H9 (cell line): ENCODE data around the gene CLMN. TPM values are rescaled to one million over a fixed set of nuclear protein-coding genes. Genes with fewer than 3 reads are reported as not detected.

Experiments
- DNase-seq: peaks from one replicate; pipeline ENCODE4 v3.0.0-alpha.2; 2017
- H2AFZ ChIP-seq: one replicate; pipeline ENCODE4 v1.6.1; 2013; ENCODE audit warnings: mild to moderate bottlenecking, low read length, control low read depth, moderate library complexity
- H2AK5ac ChIP-seq: 2 replicates; pipeline ENCODE4 v1.6.1; 2013; ENCODE audit warnings: low read length, control low read depth, mixed read lengths; ENCODE audit not compliant: insufficient read length
- H2BK120ac ChIP-seq: one replicate; pipeline ENCODE4 v1.6.1; 2013; ENCODE audit warnings: low read depth, mild to moderate bottlenecking, low read length, control low read depth, inconsistent platforms; ENCODE audit not compliant: poor library complexity, severe bottlenecking
- H2BK12ac ChIP-seq: 2 replicates; pipeline ENCODE4 v1.6.1; 2013; ENCODE audit warnings: low read length, control low read depth, mixed read lengths, low read depth; ENCODE audit not compliant: insufficient read length
- H2BK15ac ChIP-seq: 2 replicates; pipeline ENCODE4 v1.6.1; 2013; ENCODE audit warnings: low read depth, low read length, control low read depth
- H2BK20ac ChIP-seq: one replicate; pipeline ENCODE4 v1.6.1; 2013; ENCODE audit warnings: low read depth, mild to moderate bottlenecking, low read length, control low read depth, inconsistent platforms; ENCODE audit not compliant: poor library complexity, severe bottlenecking
- H2BK5ac ChIP-seq: 2 replicates; pipeline ENCODE4 v1.6.1; 2013; ENCODE audit warnings: low read length, control low read depth, mixed read lengths; ENCODE audit not compliant: insufficient read length
- H3K14ac ChIP-seq: 2 replicates; pipeline ENCODE4 v1.6.1; 2013; ENCODE audit warnings: low read length, control low read depth; ENCODE audit not compliant: insufficient read depth
- H3K18ac ChIP-seq: 2 replicates; pipeline ENCODE4 v1.6.1; 2013; ENCODE audit warnings: low read depth, mild to moderate bottlenecking, mixed read lengths, low read length, control low read depth; ENCODE audit not compliant: insufficient read length
- H3K23ac ChIP-seq: 2 replicates; pipeline ENCODE4 v1.6.1; 2013; ENCODE audit warnings: low read length, control low read depth, mixed read lengths, low read depth; ENCODE audit not compliant: insufficient read length
- H3K23me2 ChIP-seq: 2 replicates; pipeline ENCODE4 v1.6.1; 2013; ENCODE audit warnings: low read depth, mild to moderate bottlenecking, mixed read lengths, low read length, control low read depth; ENCODE audit not compliant: insufficient read length, poor library complexity, severe bottlenecking
- H3K27ac ChIP-seq: 2 replicates; pipeline ENCODE4 v1.5.1; 2013; ENCODE audit warnings: low read length, control low read depth, mixed read lengths, low read depth; ENCODE audit not compliant: insufficient read length
- H3K27me3 ChIP-seq: 2 replicates; pipeline ENCODE4 v1.6.1; 2013; ENCODE audit warnings: low read length, control low read depth, inconsistent platforms; ENCODE audit not compliant: insufficient read depth
- H3K4ac ChIP-seq: 2 replicates; pipeline ENCODE4 v1.6.1; 2013; ENCODE audit warnings: low read depth, mild to moderate bottlenecking, control low read depth, inconsistent platforms, low read length, moderate library complexity
- H3K4me1 ChIP-seq: 2 replicates; pipeline ENCODE4 v1.6.1; 2013; ENCODE audit warnings: low read length, control low read depth, inconsistent platforms; ENCODE audit not compliant: insufficient read depth
- H3K4me2 ChIP-seq: 2 replicates; pipeline ENCODE4 v1.6.1; 2013; ENCODE audit warnings: low read length, control low read depth, mixed read lengths; ENCODE audit not compliant: insufficient read length, insufficient read depth
- H3K56ac ChIP-seq: 2 replicates; pipeline ENCODE4 v1.6.1; 2013; ENCODE audit warnings: low read depth, mild to moderate bottlenecking, mixed read lengths, low read length, control low read depth; ENCODE audit not compliant: insufficient read length
- H3K79me1 ChIP-seq: 2 replicates; pipeline ENCODE4 v1.6.1; 2013; ENCODE audit warnings: low read depth, mild to moderate bottlenecking, moderate library complexity, low read length, control low read depth, inconsistent platforms; ENCODE audit not compliant: insufficient read depth, poor library complexity, severe bottlenecking
- H3K79me2 ChIP-seq: 2 replicates; pipeline ENCODE4 v1.6.1; 2013; ENCODE audit warnings: low read length, control low read depth, inconsistent platforms; ENCODE audit not compliant: insufficient read depth
- H3K9ac ChIP-seq: 2 replicates; pipeline ENCODE4 v1.6.1; 2013; ENCODE audit warnings: low read length, control low read depth, mixed read lengths; ENCODE audit not compliant: insufficient read length; ENCODE audit errors: extremely low read depth
- H3K9me3 ChIP-seq: one replicate; pipeline ENCODE4 v1.6.1; 2013; ENCODE audit warnings: low read depth, low read length, inconsistent platforms; ENCODE audit not compliant: control insufficient read depth
- H3T11ph ChIP-seq: one replicate; pipeline ENCODE4 v1.6.1; 2013; ENCODE audit warnings: mild to moderate bottlenecking, low read length, control low read depth, inconsistent platforms
- H4K20me1 ChIP-seq: one replicate; pipeline ENCODE4 v1.6.1; 2013; ENCODE audit not compliant: control insufficient read depth, insufficient read length, insufficient read depth
- H4K5ac ChIP-seq: 2 replicates; pipeline ENCODE4 v1.6.1; 2013; ENCODE audit warnings: low read depth, mild to moderate bottlenecking, mixed read lengths, low read length, control low read depth; ENCODE audit not compliant: insufficient read length
- H4K8ac ChIP-seq: replicated peaks from 2 replicates; pipeline ENCODE4 v1.6.1; 2013; ENCODE audit warnings: low read length, control low read depth, mixed read lengths, low read depth; ENCODE audit not compliant: insufficient read length
- H4K91ac ChIP-seq: 2 replicates; pipeline ENCODE4 v1.6.1; 2013; ENCODE audit warnings: low read depth, mild to moderate bottlenecking, moderate library complexity, mixed read lengths, low read length, control low read depth; ENCODE audit not compliant: insufficient read length
- H3K27ac Mint-ChIP-seq, 3 experiments: 2 replicates in 2 of 3; 3 replicates in 1 of 3; pipeline ENCODE4 v1.8.0; 2020 to 2021; ENCODE audit warnings: mixed read lengths in 3 of 3, mild to moderate bottlenecking in 1 of 3, moderate library complexity in 1 of 3
- H3K27me3 Mint-ChIP-seq: 2 replicates; pipeline ENCODE4 v1.8.0; 2021; ENCODE audit warnings: low read depth, mild to moderate bottlenecking, moderate library complexity, mixed read lengths
- H3K36me3 Mint-ChIP-seq, 3 experiments: 2 replicates in 2 of 3; 3 replicates in 1 of 3; pipeline ENCODE4 v1.8.0; 2020 to 2021; ENCODE audit warnings: low read depth in 3 of 3, mixed read lengths in 3 of 3; ENCODE audit not compliant: insufficient read depth in 1 of 3
- H3K4me1 Mint-ChIP-seq, 2 experiments: 2 replicates each; pipeline ENCODE4 v1.8.0; 2020; ENCODE audit warnings: mixed read lengths in 2 of 2
- H3K4me3 Mint-ChIP-seq, 2 experiments: 2 replicates in 1 of 2; 3 replicates in 1 of 2; pipeline ENCODE4 v1.8.0; 2020 to 2021; ENCODE audit warnings: mild to moderate bottlenecking in 2 of 2, mixed read lengths in 2 of 2, moderate library complexity in 1 of 2
- H3K9me3 Mint-ChIP-seq, 2 experiments: 2 replicates in 1 of 2; 3 replicates in 1 of 2; pipeline ENCODE4 v1.8.0; 2020; ENCODE audit warnings: mild to moderate bottlenecking in 2 of 2, mixed read lengths in 2 of 2, moderate library complexity in 1 of 2
- CTCF ChIP-seq: fragments of 200-600 bp; sonication (generic); conservative IDR thresholded peaks from 3 replicates; pipeline ENCODE4 v1.8.0; 2021; ENCODE audit warnings: antibody characterized with exemption, mild to moderate bottlenecking
- WGBS: extraction: QIAGEN DNeasy Blood & Tissue Kit; methylation state at CpG from one replicate; pipeline ENCODE4 v1.1.7; 2013; ENCODE audit warnings: missing lambda C conversion rate, low lambda C conversion rate, mixed read lengths; ENCODE audit not compliant: insufficient read length; ENCODE audit errors: extremely low coverage; 5-methylcytosine and 5-hydroxymethylcytosine counted together
- total RNA-seq: library from RNA; stranded (reverse); gene quantifications from 2 replicates; pipeline ENCODE4 v1.2.1, GENCODE V29; 2021

Gene CLMN
- total RNA-seq, 1 experiment from 2014 or later = 7.6 TPM

GRCh38 chr14:95308073-95308472 lies 11.6 kb downstream of the CLMN start:
- Histone ChIP-seq H3K79me2 (no peaks in the 10 kb centered on the region), H2AK5ac (no peak overlapping the region), H2BK15ac (no peak overlapping the region), H4K20me1 (peaks cover 2% of the 10 kb centered on the region), H3K27me3 (no peaks in the 10 kb centered on the region), H4K91ac (no peak overlapping the region), H3T11ph (no peak overlapping the region), H3K9ac (no peak overlapping the region), H2BK12ac (no peak overlapping the region), H3K14ac (no peak overlapping the region), H2BK120ac (no peak overlapping the region), H3K27ac (no peak overlapping the region), H2BK5ac (no peak overlapping the region), H3K23ac (no peak overlapping the region), H3K4me1 (no peaks in the 10 kb centered on the region; the same call in 1 of the 2 replicates), H2BK20ac (no peak overlapping the region), H3K56ac (no peak overlapping the region), H3K18ac (no peak overlapping the region), H3K9me3 (no peaks in the 10 kb centered on the region), H3K79me1 (no peaks in the 10 kb centered on the region), H4K5ac (no peak overlapping the region), H3K4ac (no peak overlapping the region), H3K23me2 (no peaks in the 10 kb centered on the region), H4K8ac (no peak overlapping the region), H3K4me2 (no peak overlapping the region), H2AFZ (no peak overlapping the region)
- WGBS = no CpG with 5 or more reads among the region's 1 CpG
- Mint-ChIP-seq H3K27ac (no peak overlapping the region), H3K36me3 (peaks cover 0 to 2% (median 0%) of the 10 kb centered on the region in 3 experiments; a peak in 2 of 7 replicates), H3K4me1 (peaks cover 16 to 18% of the 10 kb centered on the region in 2 experiments), H3K9me3 (peaks cover 0 to 4% of the 10 kb centered on the region in 2 experiments; a peak in 2 of 5 replicates), H3K27me3 (peaks cover 5% of the 10 kb centered on the region), H3K4me3 (no peak overlapping the region)
- TF ChIP-seq CTCF = no peak
- no peak for DNase-seq
